Left ventricle myocardium inferior (tissue), 1 donor: ENCODE measurements around the gene WFIKKN2. TPM values are rescaled to one million over a fixed set of nuclear protein-coding genes. Genes with fewer than 3 reads are reported as not detected.
A peak's percentile ranks its signal among the peaks of the same experiment; 100 is the strongest.

Source experiments
- DNase-seq: peaks from one replicate; pipeline ENCODE4 v3.0.0-alpha.2; 2020
- H3K27ac ChIP-seq: fragments of 200-600 bp; replicated peaks from 2 replicates; pipeline ENCODE4 v1.8.0; 2021
- H3K27me3 ChIP-seq: fragments of 200-600 bp; 2 replicates; pipeline ENCODE4 v1.8.0; 2021; ENCODE audit warnings: low read depth
- H3K36me3 ChIP-seq: fragments of 200-600 bp; 2 replicates; pipeline ENCODE4 v1.8.0; 2021
- H3K4me1 ChIP-seq: fragments of 200-600 bp; 2 replicates; pipeline ENCODE4 v1.8.0; 2021
- H3K4me3 ChIP-seq: fragments of 200-600 bp; 2 replicates; pipeline ENCODE4 v1.8.0; 2021; ENCODE audit warnings: mild to moderate bottlenecking, moderate library complexity
- H3K9me3 ChIP-seq: fragments of 200-600 bp; replicated peaks from 2 replicates; pipeline ENCODE4 v1.8.0; 2021
- CTCF ChIP-seq: fragments of 200-600 bp; IDR thresholded peaks from 2 replicates; pipeline ENCODE4 v1.8.0; 2021; ENCODE audit warnings: antibody characterized with exemption, mild to moderate bottlenecking, borderline replicate concordance
- intact Hi-C: fragments of 100-400 bp; cut with micrococcal nuclease; formaldehyde crosslinking; loops from one replicate; pipeline ENCODE4 v1.11.0; 2022
- total RNA-seq: library from RNA; stranded (reverse); fragmentation: NEBNext Ultra II Directional; extraction: Animal tissue kit (Norgen Biotek cat#: 25700); gene quantifications from one replicate; pipeline ENCODE4 v1.2.1, GENCODE V29; 2021
- donor health status: DM: no; HTN: yes; CAD: no; lungs with severe emphysema.

Gene WFIKKN2
- total RNA-seq, 1 donor from 2014 or later = 0.25 TPM

- intact Hi-C loops = loop anchor here (10.0 kb wide), 1 partner anchor 301 kb away; the partner anchor contains the start of gene SPATA20
- H3K27ac ChIP-seq = peak overlapping the region; percentile 84
These were observed 10.1 kb downstream of the WFIKKN2 start for GRCh38 chr17:50845240-50846147.

GRCh38 chr17:50847566-50847965 is 12.2 kb downstream of the WFIKKN2 start:
- Histone ChIP-seq H3K36me3 (no peaks in the 10 kb centered on the region), H3K27ac (peak overlapping the region; percentile 53), H3K27me3 (no peaks in the 10 kb centered on the region), H3K4me1 (peaks cover 45% of the 10 kb centered on the region), H3K4me3 (no peak overlapping the region), H3K9me3 (no peaks in the 10 kb centered on the region)
- no peak for DNase-seq
- intact Hi-C loops = loop anchor here (10.0 kb wide), 1 partner anchor 303 kb away; the partner anchor contains the start of gene SPATA20
- no peak for TF ChIP-seq CTCF

More at GRCh38 chr17:50845240-50846147, 10.1 kb downstream of the WFIKKN2 start:
- H3K4me1 ChIP-seq = peaks cover 25% of the 10 kb centered on the region
- no peaks in the 10 kb centered on the region for H3K27me3 ChIP-seq
- no peaks in the 10 kb centered on the region for H3K9me3 ChIP-seq
- no peak for DNase-seq
- no peak for TF ChIP-seq CTCF
- H3K36me3 ChIP-seq = no peaks in the 10 kb centered on the region
- no peak overlapping the region for H3K4me3 ChIP-seq

GRCh38 chr17:50848039-50848438 is 12.7 kb downstream of the WFIKKN2 start:
- Histone ChIP-seq H3K27me3 (no peaks in the 10 kb centered on the region), H3K9me3 (no peaks in the 10 kb centered on the region), H3K4me3 (no peak overlapping the region), H3K27ac (peak overlapping the region; percentile 53), H3K36me3 (no peaks in the 10 kb centered on the region), H3K4me1 (peaks cover 50% of the 10 kb centered on the region)
- peak; percentile 59 for TF ChIP-seq CTCF
- intact Hi-C loops = loop anchor here (10.0 kb wide), 1 partner anchor 303 kb away; the partner anchor contains the start of gene SPATA20
- DNase-seq = no peak

GRCh38 chr17:50848711-50849110 is 13.3 kb downstream of the WFIKKN2 start:
- intact Hi-C loops = loop anchor here (10.0 kb wide), 1 partner anchor 304 kb away; the partner anchor contains the start of gene SPATA20
- no peak for TF ChIP-seq CTCF
- Histone ChIP-seq H3K27ac (peak overlapping the region; percentile 53), H3K4me1 (peaks cover 56% of the 10 kb centered on the region), H3K27me3 (no peaks in the 10 kb centered on the region), H3K9me3 (no peaks in the 10 kb centered on the region), H3K4me3 (no peak overlapping the region), H3K36me3 (no peaks in the 10 kb centered on the region)
- no peak for DNase-seq

GRCh38 chr17:50850640-50851039 is 15.3 kb downstream of the WFIKKN2 start:
- H3K4me1 ChIP-seq = peaks cover 54% of the 10 kb centered on the region
- peak overlapping the region; percentile 91 for H3K27ac ChIP-seq
- intact Hi-C loops = loop anchor here (5.0 kb wide), 1 partner anchor 107 kb away; no protein-coding TSS in a partner anchor

More at GRCh38 chr17:50850640-50851039, 15.3 kb downstream of the WFIKKN2 start:
- TF ChIP-seq CTCF = no peak
- DNase-seq = no peak
- no peaks in the 10 kb centered on the region for H3K9me3 ChIP-seq
- no peaks in the 10 kb centered on the region for H3K27me3 ChIP-seq
- H3K36me3 ChIP-seq = no peaks in the 10 kb centered on the region
- H3K4me3 ChIP-seq = no peak overlapping the region
